SJSA1 (cell line): ENCODE measurements around the gene PDLIM5. TPM values are rescaled to one million over a fixed set of nuclear protein-coding genes. Genes with fewer than 3 reads are reported as not detected.

Experiments used
- DNase-seq, 2 experiments: peaks; one replicate each; pipeline ENCODE4 v3.0.0-alpha.2; 2015 to 2020; ENCODE audit warnings: low spot score in 2 of 2, low read depth in 1 of 2
- H3K27ac ChIP-seq: fragments of 250-450 bp; sonication (Bioruptor Pico); 2 replicates; pipeline ENCODE4 v1.5.1; 2020; ENCODE audit warnings: mild to moderate bottlenecking, moderate library complexity
- H3K27me3 ChIP-seq: fragments of 250-450 bp; sonication (Bioruptor Pico); replicated peaks from 2 replicates; pipeline ENCODE4 v1.5.1; 2020; ENCODE audit warnings: mild to moderate bottlenecking, moderate library complexity
- H3K36me3 ChIP-seq: fragments of 250-450 bp; sonication (Bioruptor Pico); 2 replicates; pipeline ENCODE4 v1.5.1; 2020; ENCODE audit warnings: mild to moderate bottlenecking
- H3K4me1 ChIP-seq: fragments of 250-450 bp; sonication (Bioruptor Pico); replicated peaks from 2 replicates; pipeline ENCODE4 v1.6.1; 2021; ENCODE audit warnings: mild to moderate bottlenecking
- H3K4me3 ChIP-seq: fragments of 250-450 bp; sonication (Bioruptor Pico); 2 replicates; pipeline ENCODE4 v1.5.1; 2020; ENCODE audit warnings: mild to moderate bottlenecking
- H3K9me3 ChIP-seq: fragments of 250-450 bp; sonication (Bioruptor Pico); replicated peaks from 2 replicates; pipeline ENCODE4 v1.5.1; 2020; ENCODE audit warnings: mild to moderate bottlenecking
- total RNA-seq: library from RNA; depleted of rRNA; stranded (reverse); fragments of >200 nt; shearing (Covaris generic); gene quantifications from 2 replicates; pipeline ENCODE4 v1.2.3, GENCODE V29; 2014

The PDLIM5 gene
- total RNA-seq, 1 experiment from 2014 or later: 133 TPM

- Histone ChIP-seq H3K27ac (no peak overlapping the region), H3K36me3 (no peaks in the 10 kb centered on the region), H3K9me3 (no peaks in the 10 kb centered on the region), H3K27me3 (no peaks in the 10 kb centered on the region; the same call in 1 of the 2 replicates), H3K4me3 (no peak overlapping the region), H3K4me1 (peaks cover 12% of the 10 kb centered on the region)
- DNase-seq: peak in 1 of 2 experiments; percentile 82
Measured at GRCh38 chr4:94436512-94436911, 15.2 kb upstream of the PDLIM5 start.

- no peak overlapping the region for H3K27ac ChIP-seq
- no peak for DNase-seq
- no peaks in the 10 kb centered on the region for H3K36me3 ChIP-seq
- H3K9me3 ChIP-seq: no peaks in the 10 kb centered on the region
- H3K4me3 ChIP-seq: no peak overlapping the region
- peaks cover 12% of the 10 kb centered on the region for H3K4me1 ChIP-seq
- no peaks in the 10 kb centered on the region for H3K27me3 ChIP-seq
Measured at GRCh38 chr4:94439606-94440005, 12.1 kb upstream of the PDLIM5 start.

- H3K4me3 ChIP-seq: no peak overlapping the region
- H3K9me3 ChIP-seq: no peaks in the 10 kb centered on the region
- H3K27me3 ChIP-seq: no peaks in the 10 kb centered on the region
- no peak overlapping the region for H3K27ac ChIP-seq
- no peaks in the 10 kb centered on the region for H3K36me3 ChIP-seq
- H3K4me1 ChIP-seq: peaks cover 11% of the 10 kb centered on the region
- DNase-seq: no peak
Measured at GRCh38 chr4:94441838-94442237, 9.9 kb upstream of the PDLIM5 start.

- Histone ChIP-seq H3K27me3 (no peaks in the 10 kb centered on the region), H3K4me1 (peaks cover 11% of the 10 kb centered on the region), H3K27ac (no peak overlapping the region), H3K4me3 (no peak overlapping the region), H3K36me3 (no peaks in the 10 kb centered on the region), H3K9me3 (no peaks in the 10 kb centered on the region)
- DNase-seq: no peak
Measured at GRCh38 chr4:94442251-94442650, 9.5 kb upstream of the PDLIM5 start.

- DNase-seq: no peak
- Histone ChIP-seq H3K9me3 (no peaks in the 10 kb centered on the region), H3K36me3 (no peaks in the 10 kb centered on the region), H3K4me1 (peaks cover 27% of the 10 kb centered on the region), H3K27me3 (no peaks in the 10 kb centered on the region), H3K27ac (no peak overlapping the region), H3K4me3 (no peak overlapping the region)
Measured at GRCh38 chr4:94446386-94446785, 5.4 kb upstream of the PDLIM5 start.

- Histone ChIP-seq H3K27ac (no peak overlapping the region), H3K9me3 (no peaks in the 10 kb centered on the region), H3K36me3 (peaks cover 4% of the 10 kb centered on the region), H3K27me3 (no peaks in the 10 kb centered on the region), H3K4me3 (no peak overlapping the region), H3K4me1 (peaks cover 27% of the 10 kb centered on the region)
- peak in 1 of 2 experiments; percentile 18 for DNase-seq
Measured at GRCh38 chr4:94447754-94448411, 3.9 kb upstream of the PDLIM5 start.

- H3K36me3 ChIP-seq: peaks cover 4% of the 10 kb centered on the region
- H3K4me1 ChIP-seq: peaks cover 27% of the 10 kb centered on the region
- no peaks in the 10 kb centered on the region for H3K27me3 ChIP-seq
- no peaks in the 10 kb centered on the region for H3K9me3 ChIP-seq
- DNase-seq: no peak
- no peak overlapping the region for H3K4me3 ChIP-seq
- no peak overlapping the region for H3K27ac ChIP-seq
Measured at GRCh38 chr4:94448815-94449375, 2.8 kb upstream of the PDLIM5 start.

- no peak for DNase-seq
- Histone ChIP-seq H3K27me3 (no peaks in the 10 kb centered on the region), H3K9me3 (no peaks in the 10 kb centered on the region), H3K4me3 (peak overlapping the region; percentile 92), H3K27ac (no peak overlapping the region), H3K4me1 (peaks cover 39% of the 10 kb centered on the region), H3K36me3 (peaks cover 13% of the 10 kb centered on the region)
Measured at GRCh38 chr4:94451051-94451694, 569 bp upstream of the PDLIM5 start.

GRCh38 chr4:94452476-94453371 lies 982 bp downstream of the PDLIM5 start:
- no peaks in the 10 kb centered on the region for H3K9me3 ChIP-seq
- peaks cover 29% of the 10 kb centered on the region for H3K4me1 ChIP-seq
- peak; percentile 72 to 79 for DNase-seq
- H3K4me3 ChIP-seq: peak overlapping the region; percentile 92
- peaks cover 29% of the 10 kb centered on the region for H3K36me3 ChIP-seq
- no peaks in the 10 kb centered on the region for H3K27me3 ChIP-seq
- peak overlapping the region; percentile 53 for H3K27ac ChIP-seq

- Histone ChIP-seq H3K27me3 (no peaks in the 10 kb centered on the region), H3K27ac (peak overlapping the region; percentile 53), H3K4me3 (peak overlapping the region; percentile 92), H3K9me3 (no peaks in the 10 kb centered on the region), H3K4me1 (peaks cover 25% of the 10 kb centered on the region), H3K36me3 (peaks cover 34% of the 10 kb centered on the region)
- DNase-seq: peak in 1 of 2 experiments; percentile 43
Measured at GRCh38 chr4:94453391-94453963, 1.7 kb downstream of the PDLIM5 start.

GRCh38 chr4:94454405-94454804 lies 2.7 kb downstream of the PDLIM5 start:
- peaks cover 27% of the 10 kb centered on the region for H3K4me1 ChIP-seq
- peak in 1 of 2 experiments; percentile 39 for DNase-seq
- H3K27me3 ChIP-seq: no peaks in the 10 kb centered on the region
- H3K4me3 ChIP-seq: peak overlapping the region; percentile 92
- peaks cover 42% of the 10 kb centered on the region for H3K36me3 ChIP-seq
- H3K9me3 ChIP-seq: no peaks in the 10 kb centered on the region
- no peak overlapping the region for H3K27ac ChIP-seq

GRCh38 chr4:94455081-94455480 lies 3.3 kb downstream of the PDLIM5 start:
- Histone ChIP-seq H3K27me3 (no peaks in the 10 kb centered on the region), H3K9me3 (no peaks in the 10 kb centered on the region), H3K36me3 (peaks cover 47% of the 10 kb centered on the region), H3K27ac (no peak overlapping the region), H3K4me3 (no peak overlapping the region), H3K4me1 (peaks cover 27% of the 10 kb centered on the region)
- peak in 1 of 2 experiments; percentile 25 for DNase-seq

- DNase-seq: no peak
- Histone ChIP-seq H3K36me3 (peaks cover 45% of the 10 kb centered on the region), H3K27me3 (no peaks in the 10 kb centered on the region), H3K9me3 (no peaks in the 10 kb centered on the region), H3K4me1 (peaks cover 23% of the 10 kb centered on the region), H3K4me3 (no peak overlapping the region), H3K27ac (no peak overlapping the region)
Measured at GRCh38 chr4:94457692-94458106, 6.0 kb downstream of the PDLIM5 start.
